SK-N-SH (cell line): ENCODE data around the gene CCDC9. TPM values are rescaled to one million over a fixed set of nuclear protein-coding genes. Genes with fewer than 3 reads are reported as not detected.

Source experiments
- CTCF ChIA-PET: fragments of 300-600, 350-600 bp; formaldehyde crosslinking; extraction: SDS; loops from one replicate; lab custom pipeline; 2021; lab: Yijun Ruan, JAX
- POLR2A ChIA-PET: fragments of 350-600 bp; sonication (Branson Sonifier 250); formaldehyde crosslinking; extraction: SDS; loops from one replicate; lab custom pipeline; 2020; ENCODE audit warnings: antibody characterized with exemption, inconsistent platforms; lab: Yijun Ruan, JAX
- DNase-seq: peaks from one replicate; pipeline ENCODE4 v3.0.0; 2012
- H2AFZ ChIP-seq: fragments of 200-600 bp; sonication (generic); 2 replicates; pipeline ENCODE4 v1.8.1; 2016; ENCODE audit warnings: antibody characterized with exemption, mild to moderate bottlenecking, low read depth
- H3F3A ChIP-seq: fragments of 200-600 bp; sonication (generic); replicated peaks from 2 replicates; pipeline ENCODE3; 2016; ENCODE audit warnings: antibody characterized with exemption, mild to moderate bottlenecking; ENCODE audit not compliant: insufficient read depth
- H3K27ac ChIP-seq, 2 experiments: fragments of 200-500 bp in 1 of 2; fragments of 200-600 bp in 1 of 2; sonication (Bioruptor generic) in 1 of 2; sonication (generic), shearing (Covaris generic) in 1 of 2; 2 replicates each; pipeline versions ENCODE4 v1.5.1 to v1.6.1; 2014 to 2016; ENCODE audit warnings: low read depth in 2 of 2, inconsistent platforms in 1 of 2, low read length in 1 of 2, mild to moderate bottlenecking in 1 of 2, mixed read lengths in 1 of 2
- H3K27me3 ChIP-seq: fragments of 200-600 bp; sonication (generic), shearing (Covaris generic); 2 replicates; pipeline ENCODE4 v1.6.1; 2016; ENCODE audit warnings: mixed run types; ENCODE audit not compliant: insufficient read depth
- H3K36me3 ChIP-seq, 2 experiments: fragments of 200-500 bp in 1 of 2; fragments of 200-600 bp in 1 of 2; sonication (Bioruptor generic) in 1 of 2; sonication (generic) in 1 of 2; replicated peaks in 1 of 2; 2 replicates each; pipeline versions ENCODE3 to v1.5.1; 2014 to 2016; ENCODE audit warnings: low read length in 1 of 2, mild to moderate bottlenecking in 1 of 2; ENCODE audit not compliant: insufficient read depth in 2 of 2, control insufficient read depth in 1 of 2
- H3K4me1 ChIP-seq, 2 experiments: fragments of 200-500 bp in 1 of 2; fragments of 200-600 bp in 1 of 2; sonication (Bioruptor generic) in 1 of 2; sonication (generic), shearing (Covaris generic) in 1 of 2; 2 replicates each; pipeline versions ENCODE4 v1.5.1 to v1.6.1; 2014 to 2016; ENCODE audit warnings: low read depth in 1 of 2, low read length in 1 of 2, mixed run types in 1 of 2; ENCODE audit not compliant: insufficient read depth in 2 of 2, control insufficient read depth in 1 of 2
- H3K4me2 ChIP-seq: fragments of 200-600 bp; sonication (generic), shearing (Covaris generic); 2 replicates; pipeline ENCODE4 v1.6.1; 2017; ENCODE audit warnings: mixed run types
- H3K4me3 ChIP-seq, 2 experiments: fragments of 200-500 bp in 1 of 2; fragments of 200-600 bp in 1 of 2; sonication (Bioruptor generic) in 1 of 2; sonication (generic), shearing (Covaris generic) in 1 of 2; 2 replicates each; pipeline versions ENCODE4 v1.5.1 to v1.8.1; 2014 to 2016; ENCODE audit warnings: low read depth in 2 of 2, inconsistent platforms in 1 of 2, low read length in 1 of 2, mild to moderate bottlenecking in 1 of 2, mixed read lengths in 1 of 2, moderate library complexity in 1 of 2
- H3K79me2 ChIP-seq: fragments of 200-600 bp; sonication (generic); 2 replicates; pipeline ENCODE4 v1.8.1; 2017; ENCODE audit warnings: mild to moderate bottlenecking; ENCODE audit not compliant: insufficient read depth
- H3K9ac ChIP-seq: fragments of 200-600 bp; sonication (generic); 2 replicates; pipeline ENCODE4 v1.6.1; 2017; ENCODE audit warnings: mixed run types
- H3K9me2 ChIP-seq: fragments of 200-600 bp; sonication (generic); 2 replicates; pipeline ENCODE4 v1.6.1; 2017; ENCODE audit warnings: mixed run types
- H3K9me3 ChIP-seq: fragments of 200-600 bp; sonication (generic); 2 replicates; pipeline ENCODE4 v1.6.1; 2017; ENCODE audit warnings: mixed run types, mild to moderate bottlenecking, moderate library complexity
- H4K20me1 ChIP-seq: fragments of 200-600 bp; sonication (generic); 2 replicates; pipeline ENCODE4 v1.6.1; 2017; ENCODE audit warnings: mild to moderate bottlenecking, mixed run types; ENCODE audit not compliant: insufficient read depth
- CHD2 ChIP-seq: fragments of 150-350 bp; IDR thresholded peaks from 2 replicates; pipeline ENCODE4 v1.6.1; 2018; ENCODE audit warnings: low read length; ENCODE audit not compliant: partially characterized antibody
- ELF1 ChIP-seq: IDR thresholded peaks from 2 replicates; pipeline ENCODE4 v1.4.0; 2012
- EZH2phosphoT487 ChIP-seq: fragments of 200-600 bp; sonication (generic); IDR thresholded peaks from 2 replicates; pipeline ENCODE4 v1.6.1; 2017; ENCODE audit warnings: low read depth, mixed run types, mild to moderate bottlenecking, antibody characterized with exemption, moderate library complexity, borderline replicate concordance
- FOXJ3 ChIP-seq: sonication (generic); formaldehyde crosslinking; IDR thresholded peaks from 2 replicates; pipeline ENCODE4 v1.5.1; 2020; ENCODE audit warnings: mild to moderate bottlenecking, missing genetic modification reagents
- FOXM1 ChIP-seq: IDR thresholded peaks from 2 replicates; pipeline ENCODE4 v1.4.0; 2012; ENCODE audit warnings: low read depth, mild to moderate bottlenecking
- GABPA ChIP-seq: IDR thresholded peaks from 2 replicates; pipeline ENCODE4 v1.4.0; 2012; ENCODE audit warnings: low read depth, mild to moderate bottlenecking
- GATA2 ChIP-seq: sonication (generic); formaldehyde crosslinking; IDR thresholded peaks from 2 replicates; pipeline ENCODE4 v1.5.0; 2020; ENCODE audit warnings: mild to moderate bottlenecking, missing genetic modification reagents
- JUND ChIP-seq: IDR thresholded peaks from 2 replicates; pipeline ENCODE4 v1.4.0; 2012
- MEF2A ChIP-seq: IDR thresholded peaks from 2 replicates; pipeline ENCODE4 v1.4.0; 2012; ENCODE audit warnings: low read depth, borderline replicate concordance
- NFIC ChIP-seq: IDR thresholded peaks from 2 replicates; pipeline ENCODE4 v1.4.0; 2012; ENCODE audit warnings: borderline replicate concordance
- NRF1 ChIP-seq: IDR thresholded peaks from 2 replicates; pipeline ENCODE4 v1.6.1; 2012; ENCODE audit warnings: low read depth, mild to moderate bottlenecking, low read length
- PBX3 ChIP-seq: IDR thresholded peaks from 2 replicates; pipeline ENCODE4; 2012
- RFX5 ChIP-seq: IDR thresholded peaks from 2 replicates; pipeline ENCODE4 v1.6.1; 2012; ENCODE audit warnings: mild to moderate bottlenecking, improper control_type of control experiment, low read length
- RXRA ChIP-seq: IDR thresholded peaks from 2 replicates; pipeline ENCODE4 v1.4.0; 2012; ENCODE audit warnings: low read depth, mild to moderate bottlenecking, borderline replicate concordance
- SIN3A ChIP-seq: IDR thresholded peaks from 2 replicates; pipeline ENCODE4 v1.6.1; 2012; ENCODE audit warnings: low read depth, mild to moderate bottlenecking, low read length, moderate library complexity, borderline replicate concordance
- SMC3 ChIP-seq: IDR thresholded peaks from 2 replicates; pipeline ENCODE4 v1.6.1; 2012; ENCODE audit warnings: low read depth, low read length, improper control_type of control experiment
- TCF12 ChIP-seq: IDR thresholded peaks from 2 replicates; pipeline ENCODE4 v1.4.0; 2012
- YY1 ChIP-seq: IDR thresholded peaks from 2 replicates; pipeline ENCODE4 v1.4.0; 2012; ENCODE audit warnings: low read depth, mild to moderate bottlenecking
- WGBS: methylation state at CpG from one replicate; pipeline ENCODE4 v1.1.6; 2017; ENCODE audit warnings: low lambda C conversion rate; 5-methylcytosine and 5-hydroxymethylcytosine counted together
- polyA plus RNA-seq, 3 experiments: library from polyadenylated mRNA; depleted of rRNA; stranded (reverse); fragments of >200 nt; gene quantifications; 2 replicates each; pipeline ENCODE4 v1.2.3, GENCODE V29; 2012
- TF ChIP-seq, protein P1 (sequence below): IDR thresholded peaks from 2 replicates; pipeline ENCODE4 v1.6.1; 2012; ENCODE audit warnings: mild to moderate bottlenecking, low read depth, low read length, moderate library complexity
- TF ChIP-seq, protein P2 (sequence below): IDR thresholded peaks from 2 replicates; pipeline ENCODE4 v1.4.0; 2012; ENCODE audit warnings: low read depth
- TF ChIP-seq, protein P3 (sequence below): fragments of 200-600 bp; sonication (generic); IDR thresholded peaks from 2 replicates; pipeline ENCODE4 v1.6.1; 2017; ENCODE audit warnings: antibody characterized with exemption, mild to moderate bottlenecking, moderate library complexity

The CCDC9 gene
- polyA plus RNA-seq, 1 of the 3 experiments (the other 2 are of a cell fraction), result 12.4 TPM

DNA sequence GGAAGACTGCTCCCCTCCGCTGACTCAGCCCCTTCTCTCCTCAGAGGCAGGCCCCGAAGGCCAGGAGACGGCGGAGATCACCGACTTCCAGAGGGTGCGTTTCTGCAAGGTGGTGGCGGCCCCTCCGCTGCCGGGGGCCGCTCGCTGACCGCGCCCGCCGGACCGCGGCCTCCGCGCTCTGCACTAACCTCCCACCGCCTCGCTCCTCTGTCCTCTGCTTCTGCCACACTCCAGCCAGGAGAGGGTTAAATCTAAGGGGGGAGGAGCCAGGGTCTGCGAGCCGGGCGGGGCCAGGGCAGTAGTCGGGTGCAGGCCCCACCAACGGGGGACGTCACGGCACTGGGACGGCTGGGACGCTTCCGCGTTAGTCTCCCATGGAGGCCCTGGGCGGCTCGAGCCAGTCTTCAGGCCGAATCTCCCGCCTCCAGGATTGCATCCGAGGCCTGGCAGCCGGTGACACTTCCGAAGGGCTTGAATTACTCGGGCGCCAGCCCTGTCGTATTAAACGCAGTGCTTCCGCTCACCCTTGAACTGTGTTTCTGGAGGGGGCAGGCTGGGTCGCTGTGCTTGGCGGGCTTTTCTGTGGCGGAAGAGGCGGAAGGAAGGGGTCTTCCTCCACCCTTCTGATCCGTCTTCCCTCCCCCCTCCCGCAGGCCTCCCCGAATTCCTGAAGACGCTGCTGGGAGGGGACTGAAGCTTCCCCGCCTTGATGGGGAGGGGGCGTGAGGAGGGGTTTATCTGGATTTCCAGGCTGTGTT is 17.2 kb downstream of the CCDC9 start (continued):
- TF ChIP-seq PBX3, result no peak
- TF ChIP-seq, protein P1, sequence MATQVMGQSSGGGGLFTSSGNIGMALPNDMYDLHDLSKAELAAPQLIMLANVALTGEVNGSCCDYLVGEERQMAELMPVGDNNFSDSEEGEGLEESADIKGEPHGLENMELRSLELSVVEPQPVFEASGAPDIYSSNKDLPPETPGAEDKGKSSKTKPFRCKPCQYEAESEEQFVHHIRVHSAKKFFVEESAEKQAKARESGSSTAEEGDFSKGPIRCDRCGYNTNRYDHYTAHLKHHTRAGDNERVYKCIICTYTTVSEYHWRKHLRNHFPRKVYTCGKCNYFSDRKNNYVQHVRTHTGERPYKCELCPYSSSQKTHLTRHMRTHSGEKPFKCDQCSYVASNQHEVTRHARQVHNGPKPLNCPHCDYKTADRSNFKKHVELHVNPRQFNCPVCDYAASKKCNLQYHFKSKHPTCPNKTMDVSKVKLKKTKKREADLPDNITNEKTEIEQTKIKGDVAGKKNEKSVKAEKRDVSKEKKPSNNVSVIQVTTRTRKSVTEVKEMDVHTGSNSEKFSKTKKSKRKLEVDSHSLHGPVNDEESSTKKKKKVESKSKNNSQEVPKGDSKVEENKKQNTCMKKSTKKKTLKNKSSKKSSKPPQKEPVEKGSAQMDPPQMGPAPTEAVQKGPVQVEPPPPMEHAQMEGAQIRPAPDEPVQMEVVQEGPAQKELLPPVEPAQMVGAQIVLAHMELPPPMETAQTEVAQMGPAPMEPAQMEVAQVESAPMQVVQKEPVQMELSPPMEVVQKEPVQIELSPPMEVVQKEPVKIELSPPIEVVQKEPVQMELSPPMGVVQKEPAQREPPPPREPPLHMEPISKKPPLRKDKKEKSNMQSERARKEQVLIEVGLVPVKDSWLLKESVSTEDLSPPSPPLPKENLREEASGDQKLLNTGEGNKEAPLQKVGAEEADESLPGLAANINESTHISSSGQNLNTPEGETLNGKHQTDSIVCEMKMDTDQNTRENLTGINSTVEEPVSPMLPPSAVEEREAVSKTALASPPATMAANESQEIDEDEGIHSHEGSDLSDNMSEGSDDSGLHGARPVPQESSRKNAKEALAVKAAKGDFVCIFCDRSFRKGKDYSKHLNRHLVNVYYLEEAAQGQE, result no peak
- TF ChIP-seq TCF12, result no peak
- no peak for TF ChIP-seq EZH2phosphoT487
- TF ChIP-seq ELF1, result peak; percentile 86

GRCh38 chr19:47274071-47274890 is 18.0 kb downstream of the CCDC9 start, which contains the start of gene INAFM1:
TSS of gene INAFM1 (plus strand) at chr19:47274885. CDS start at chr19:47274920, 35 bp downstream.
- Histone ChIP-seq H3K4me1 (peaks cover 10 to 18% of the 10 kb centered on the region in 2 experiments; a peak in 3 of 4 replicates), H2AFZ (peak within 1 kb of the TSS; percentile 63; the same call in 1 of the 2 replicates), H4K20me1 (no peaks in the 10 kb centered on the region; the same call in 1 of the 2 replicates), H3K9ac (peak within 1 kb of the TSS; percentile 91), H3K4me3 (peak within 1 kb of the TSS; percentile 59 to 87), H3K36me3 (peaks cover 13% of the 10 kb centered on the region in 2 experiments), H3K27ac (peak within 1 kb of the TSS; percentile 92 to 97), H3K27me3 (no peaks in the 10 kb centered on the region), H3K9me2 (no peaks in the 10 kb centered on the region), H3F3A (peaks cover 26% of the 10 kb centered on the region), H3K4me2 (peak within 1 kb of the TSS; percentile 97), H3K9me3 (no peaks in the 10 kb centered on the region), H3K79me2 (no peaks in the 10 kb centered on the region)
- 1% methylated on average over 32 of the region's 72 CpGs for WGBS
- POLR2A ChIA-PET, result interaction anchor here (0.6 to 2.6 kb wide), 3 partner anchors 18 to 445 kb away, joined by 3 to 18 read pairs (median 4); partner anchors contain the start of gene CCDC9
- DNase-seq, result peak; percentile 96
- CTCF ChIA-PET, result interaction anchor here (0.5 to 3.7 kb wide), 10 partner anchors 10 to 261 kb away, joined by 3 to 34 read pairs (median 5); partner anchors contain the start of gene DHX34
- TF ChIP-seq YY1 (no peak), GATA2 (no peak), JUND (no peak), GABPA (no peak), RXRA (no peak), SMC3 (no peak), CHD2 (peak; percentile 89), MEF2A (no peak), EZH2phosphoT487 (no peak), SIN3A (0 out of 2 replicates have a peak, but pooled peaks have one; percentile 48), PBX3 (peak; percentile 34; the same call in 1 of the 2 replicates), RFX5 (no peak), NFIC (no peak), NRF1 (peak; percentile 37; the same call in 1 of the 2 replicates), FOXJ3 (CRISPR knock-in tag) (no peak), FOXM1 (no peak)
- TF ChIP-seq, protein P2, sequence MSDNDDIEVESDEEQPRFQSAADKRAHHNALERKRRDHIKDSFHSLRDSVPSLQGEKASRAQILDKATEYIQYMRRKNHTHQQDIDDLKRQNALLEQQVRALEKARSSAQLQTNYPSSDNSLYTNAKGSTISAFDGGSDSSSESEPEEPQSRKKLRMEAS, result 0 out of 2 replicates have a peak, but pooled peaks have one; percentile 26
- TF ChIP-seq, protein P3, sequence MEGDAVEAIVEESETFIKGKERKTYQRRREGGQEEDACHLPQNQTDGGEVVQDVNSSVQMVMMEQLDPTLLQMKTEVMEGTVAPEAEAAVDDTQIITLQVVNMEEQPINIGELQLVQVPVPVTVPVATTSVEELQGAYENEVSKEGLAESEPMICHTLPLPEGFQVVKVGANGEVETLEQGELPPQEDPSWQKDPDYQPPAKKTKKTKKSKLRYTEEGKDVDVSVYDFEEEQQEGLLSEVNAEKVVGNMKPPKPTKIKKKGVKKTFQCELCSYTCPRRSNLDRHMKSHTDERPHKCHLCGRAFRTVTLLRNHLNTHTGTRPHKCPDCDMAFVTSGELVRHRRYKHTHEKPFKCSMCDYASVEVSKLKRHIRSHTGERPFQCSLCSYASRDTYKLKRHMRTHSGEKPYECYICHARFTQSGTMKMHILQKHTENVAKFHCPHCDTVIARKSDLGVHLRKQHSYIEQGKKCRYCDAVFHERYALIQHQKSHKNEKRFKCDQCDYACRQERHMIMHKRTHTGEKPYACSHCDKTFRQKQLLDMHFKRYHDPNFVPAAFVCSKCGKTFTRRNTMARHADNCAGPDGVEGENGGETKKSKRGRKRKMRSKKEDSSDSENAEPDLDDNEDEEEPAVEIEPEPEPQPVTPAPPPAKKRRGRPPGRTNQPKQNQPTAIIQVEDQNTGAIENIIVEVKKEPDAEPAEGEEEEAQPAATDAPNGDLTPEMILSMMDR, result no peak
